Measurements from ENCODE around the gene USH1C.

USH1C gene

DNA sequence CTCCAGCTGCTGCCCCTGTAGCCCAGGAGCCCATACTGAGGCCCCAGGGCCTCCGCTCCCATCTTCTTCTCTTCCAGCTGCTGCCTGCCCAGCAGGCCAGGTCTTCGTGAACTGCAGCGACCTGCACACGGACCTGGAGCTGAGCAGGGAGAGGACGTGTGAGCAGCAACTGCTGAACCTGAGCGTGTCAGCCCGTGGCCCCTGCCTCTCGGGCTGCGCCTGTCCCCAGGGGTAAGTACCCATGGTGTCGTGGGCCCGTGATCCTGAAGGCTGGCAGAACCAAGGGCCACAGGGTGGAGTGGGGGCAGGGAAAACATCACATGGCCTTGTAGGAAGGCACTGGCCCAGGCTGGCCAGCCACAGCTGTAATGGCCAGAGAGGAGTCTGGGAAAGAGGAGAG is 34.1 kb upstream of the USH1C start:
- TF ChIP-seq, protein P1, sequence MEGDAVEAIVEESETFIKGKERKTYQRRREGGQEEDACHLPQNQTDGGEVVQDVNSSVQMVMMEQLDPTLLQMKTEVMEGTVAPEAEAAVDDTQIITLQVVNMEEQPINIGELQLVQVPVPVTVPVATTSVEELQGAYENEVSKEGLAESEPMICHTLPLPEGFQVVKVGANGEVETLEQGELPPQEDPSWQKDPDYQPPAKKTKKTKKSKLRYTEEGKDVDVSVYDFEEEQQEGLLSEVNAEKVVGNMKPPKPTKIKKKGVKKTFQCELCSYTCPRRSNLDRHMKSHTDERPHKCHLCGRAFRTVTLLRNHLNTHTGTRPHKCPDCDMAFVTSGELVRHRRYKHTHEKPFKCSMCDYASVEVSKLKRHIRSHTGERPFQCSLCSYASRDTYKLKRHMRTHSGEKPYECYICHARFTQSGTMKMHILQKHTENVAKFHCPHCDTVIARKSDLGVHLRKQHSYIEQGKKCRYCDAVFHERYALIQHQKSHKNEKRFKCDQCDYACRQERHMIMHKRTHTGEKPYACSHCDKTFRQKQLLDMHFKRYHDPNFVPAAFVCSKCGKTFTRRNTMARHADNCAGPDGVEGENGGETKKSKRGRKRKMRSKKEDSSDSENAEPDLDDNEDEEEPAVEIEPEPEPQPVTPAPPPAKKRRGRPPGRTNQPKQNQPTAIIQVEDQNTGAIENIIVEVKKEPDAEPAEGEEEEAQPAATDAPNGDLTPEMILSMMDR (IDR thresholded peaks at IDR 0.05; ENCODE audit: low read depth, low read length, missing control alignments) = no peak
- DNase-seq (ENCODE audit: low read depth) = no peak

DNA sequence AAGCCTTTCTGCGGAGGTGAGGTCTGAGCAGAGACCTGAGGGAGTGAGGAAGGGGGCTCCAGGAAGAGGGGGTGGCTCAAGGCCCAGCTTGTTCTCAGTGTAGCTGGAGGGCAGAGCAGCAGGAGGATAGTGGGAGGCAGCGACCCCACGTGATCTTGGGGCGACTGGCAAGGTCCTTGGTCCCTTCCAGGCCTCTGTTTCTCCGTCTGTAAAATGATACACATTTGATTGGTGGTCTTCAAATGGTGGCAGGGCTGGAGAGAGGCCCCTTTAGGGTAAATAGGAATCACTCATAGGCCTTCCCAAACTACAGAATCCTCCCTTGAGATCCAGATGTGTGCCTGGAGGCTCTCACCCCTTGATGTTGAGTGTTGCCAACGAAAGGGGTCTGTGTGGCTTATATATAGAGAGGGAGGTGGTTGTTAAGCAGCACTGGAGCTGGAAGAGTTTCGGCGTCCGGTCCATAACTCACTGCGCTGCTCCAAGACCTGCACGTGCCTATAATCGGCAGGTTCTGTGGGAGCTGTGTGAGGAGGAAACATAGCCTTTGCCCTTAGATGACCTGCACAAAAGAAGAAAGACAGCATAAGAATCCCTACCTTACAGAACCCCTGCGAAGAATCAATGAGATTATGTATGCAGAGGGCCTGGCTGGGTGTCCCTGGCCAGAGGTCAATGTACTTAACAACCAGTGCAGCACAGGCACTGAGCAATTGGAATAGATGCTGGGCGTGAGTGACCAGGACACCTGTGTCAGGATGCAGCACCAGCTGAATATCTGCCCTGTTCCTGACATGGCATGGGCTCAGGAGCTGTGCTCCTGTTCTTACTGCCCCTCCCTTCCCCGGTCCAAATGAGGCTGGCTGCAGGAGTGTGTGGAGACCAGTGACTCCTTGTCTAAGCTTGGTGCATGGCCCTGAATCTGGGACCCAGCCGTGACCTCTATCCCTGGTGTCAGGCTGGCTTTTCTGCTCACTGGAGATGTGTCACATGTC is 31.5 kb upstream of the USH1C start:
- no peak overlapping the region for H3K4me3 ChIP-seq (ENCODE audit: low read depth, low read length)
- no peak for DNase-seq (ENCODE audit: low read depth)
- TF ChIP-seq, protein P1 (IDR thresholded peaks at IDR 0.05; ENCODE audit: low read depth, low read length, missing control alignments) = no peak

More for the DNA sequence above, 34.1 kb upstream of the USH1C start:
- H3K4me3 ChIP-seq (ENCODE audit: low read depth, low read length) = no peak overlapping the region

DNA sequence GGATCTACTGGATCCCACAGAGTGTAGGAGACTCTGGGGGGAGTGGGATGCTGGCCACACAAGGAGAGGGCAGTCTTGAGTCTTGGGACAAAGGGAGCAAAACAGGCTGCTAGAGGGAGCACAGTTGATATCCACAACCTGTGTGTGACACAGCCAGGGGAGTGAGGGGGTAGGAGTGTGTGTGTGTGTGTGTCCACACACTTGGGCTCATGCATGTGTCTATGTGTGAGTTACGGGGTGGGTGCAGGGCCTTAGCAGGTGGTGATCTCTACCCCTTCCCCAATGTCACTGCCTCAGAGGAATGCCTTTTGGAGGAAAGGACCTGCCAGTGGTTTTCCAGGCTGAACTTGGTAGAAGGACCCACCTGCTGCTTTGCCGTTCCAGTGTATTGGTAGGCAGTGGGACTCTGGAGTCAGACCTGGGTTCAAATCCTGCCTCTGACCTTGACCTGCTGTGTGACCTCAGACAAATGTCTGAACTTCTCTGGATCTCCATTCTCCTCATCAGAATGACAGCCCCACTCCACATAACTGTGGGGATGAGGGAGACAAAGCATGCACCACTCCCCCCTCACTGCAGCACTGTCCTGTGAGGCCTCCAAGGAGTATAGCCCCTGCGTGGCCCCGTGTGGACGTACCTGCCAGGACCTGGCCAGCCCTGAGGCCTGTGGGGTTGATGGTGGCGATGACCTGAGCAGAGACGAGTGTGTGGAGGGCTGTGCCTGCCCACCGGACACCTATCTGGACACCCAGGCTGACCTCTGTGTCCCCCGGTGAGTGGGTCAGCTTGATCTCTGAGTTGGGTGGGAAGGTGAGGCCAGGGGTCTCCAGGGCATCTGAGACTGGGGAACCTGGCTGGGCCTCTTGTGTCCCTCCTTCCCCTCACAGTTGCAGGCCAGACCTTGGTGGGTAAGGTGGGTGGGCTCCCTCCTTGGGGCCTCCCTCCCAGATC is 30.2 kb upstream of the USH1C start:
- TF ChIP-seq, protein P1 (IDR thresholded peaks at IDR 0.05; ENCODE audit: low read depth, low read length, missing control alignments) = no peak
- H3K4me3 ChIP-seq (ENCODE audit: low read depth, low read length) = no peak overlapping the region
- DNase-seq (ENCODE audit: low read depth) = no peak

DNA sequence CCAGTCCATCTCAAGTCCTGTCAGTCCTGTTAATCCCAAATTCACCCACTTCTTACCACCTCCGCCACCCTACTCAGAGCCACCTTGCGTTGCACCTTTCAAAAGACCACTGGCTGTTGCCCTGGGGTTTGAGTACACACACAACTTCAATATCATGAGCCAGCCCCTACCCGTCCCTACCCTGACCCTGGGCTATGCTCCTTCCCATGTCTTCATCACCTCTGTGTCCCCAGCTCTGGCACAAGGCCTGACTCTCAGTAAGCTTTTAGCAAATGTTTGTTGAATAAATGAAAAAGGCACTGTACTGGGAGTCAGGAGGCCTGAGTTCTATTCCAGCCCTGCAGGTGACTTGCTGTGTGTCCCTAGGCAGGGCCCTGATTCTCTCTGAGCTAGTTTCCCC is 29.3 kb upstream of the USH1C start:
- no peak overlapping the region for H3K4me3 ChIP-seq (ENCODE audit: low read depth, low read length)
- no peak for DNase-seq (ENCODE audit: low read depth)
- TF ChIP-seq, protein P1 (IDR thresholded peaks at IDR 0.05; ENCODE audit: low read depth, low read length, missing control alignments) = no peak

DNA sequence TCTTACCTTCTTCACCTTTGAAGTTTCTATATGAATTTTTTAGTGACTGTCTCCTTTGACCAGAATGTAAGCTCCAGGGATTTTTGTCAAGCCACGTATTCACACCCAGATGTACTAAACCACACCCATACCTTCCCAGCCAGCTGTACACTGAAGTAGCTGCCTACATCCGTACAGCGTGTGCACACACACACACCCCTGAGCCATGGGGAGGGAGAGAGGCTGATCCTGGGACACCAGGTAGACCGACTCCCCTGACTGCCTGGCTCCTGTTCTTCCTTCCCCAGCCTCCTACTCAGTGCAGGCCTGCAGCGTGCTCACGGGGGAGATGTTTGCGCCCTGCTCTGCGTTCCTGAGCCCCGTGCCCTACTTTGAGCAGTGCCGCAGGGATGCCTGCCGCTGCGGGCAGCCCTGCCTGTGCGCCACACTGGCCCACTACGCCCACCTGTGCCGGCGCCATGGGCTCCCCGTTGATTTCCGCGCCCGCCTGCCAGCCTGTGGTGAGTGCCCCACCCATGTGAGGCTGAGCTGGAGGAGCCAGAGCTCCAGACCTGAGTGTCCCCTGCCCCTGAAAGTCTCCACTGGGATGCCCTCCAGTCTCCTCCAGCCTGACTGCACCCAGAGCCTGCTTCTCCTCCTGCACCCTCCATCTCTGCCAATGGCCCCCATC is 28.7 kb upstream of the USH1C start:
- H3K4me3 ChIP-seq (ENCODE audit: low read depth, low read length) = no peak overlapping the region
- TF ChIP-seq, protein P1 (IDR thresholded peaks at IDR 0.05; ENCODE audit: low read depth, low read length, missing control alignments) = no peak
- DNase-seq (ENCODE audit: low read depth) = no peak

DNA sequence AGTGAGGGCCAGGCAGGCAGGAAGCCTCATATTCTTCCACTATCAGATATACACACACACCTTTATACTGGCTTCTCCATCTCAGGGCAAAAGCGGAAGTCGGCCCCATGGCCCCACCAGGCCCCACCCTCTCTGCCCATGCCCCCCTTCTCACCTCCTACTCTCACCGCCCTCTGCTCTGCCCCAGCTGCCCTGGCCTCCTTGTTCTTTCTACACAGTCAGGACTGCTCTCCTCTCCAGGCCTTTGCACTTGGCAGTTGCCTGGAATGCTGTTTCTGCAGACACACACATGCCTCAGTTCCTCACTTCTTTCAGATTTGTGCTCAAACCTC is 28.1 kb upstream of the USH1C start:
- no peak overlapping the region for H3K4me3 ChIP-seq (ENCODE audit: low read depth, low read length)
- DNase-seq (ENCODE audit: low read depth) = no peak
- TF ChIP-seq, protein P1 (IDR thresholded peaks at IDR 0.05; ENCODE audit: low read depth, low read length, missing control alignments) = no peak

Data from GM12864 (cell line).